Activated CD4-positive, alpha-beta T cell treated with anti-CD3 and anti-CD28 coated beads, Interleukin-2, Interleukin-6, amounts not matched to agents 100 ng/mL and 50 ng/mL, durations not matched to agents 16 hours and 8 hours (primary cell): ENCODE measurements around the gene GTPBP4.
"Not testable (repeated sequence)": the region's sequence is repeated elsewhere in the genome, so short reads cannot be mapped to it uniquely, and the experiment has no call there.

Experiments
- DNase-seq: peaks from one replicate; pipeline ENCODE4 v3.0.0-alpha.2; 2020

Gene GTPBP4

GRCh38 chr10:1061930-1062774 is 73.9 kb downstream of the GTPBP4 start:
- DNase-seq = no peak

DNA sequence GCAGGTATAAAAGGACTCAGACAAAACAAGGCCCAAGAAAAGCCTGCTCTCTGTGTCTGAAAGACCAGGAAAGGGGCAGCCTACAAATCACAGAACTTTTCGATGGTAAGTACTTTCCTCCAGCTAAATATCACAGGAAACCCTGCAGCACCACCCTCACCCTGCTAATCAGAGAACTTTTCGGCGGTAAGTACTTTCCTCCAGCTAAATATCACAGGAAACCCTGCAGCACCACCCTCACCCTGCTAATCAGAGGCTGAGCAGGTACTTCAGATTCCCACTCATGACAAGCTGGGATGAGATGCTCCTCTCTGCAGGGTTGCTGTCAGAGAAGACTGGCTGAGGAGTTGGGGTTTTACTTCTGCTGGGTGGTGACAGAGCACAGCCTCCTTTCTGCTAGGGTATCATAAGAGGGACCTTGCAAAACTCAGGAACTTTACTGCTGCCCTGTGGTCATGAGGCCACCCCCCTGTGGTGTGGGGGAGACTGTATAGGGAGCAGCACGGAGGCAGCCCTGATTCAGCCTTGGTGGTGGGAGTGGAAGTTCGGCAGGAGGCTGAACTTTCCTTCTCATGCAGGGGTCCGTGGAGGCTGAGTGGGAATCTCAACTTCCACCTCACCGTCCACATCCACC is 75.1 kb downstream of the GTPBP4 start:
- no peak for DNase-seq

- no peak for DNase-seq
These were observed 76.7 kb downstream of the GTPBP4 start for GRCh38 chr10:1064964-1065247.

DNA sequence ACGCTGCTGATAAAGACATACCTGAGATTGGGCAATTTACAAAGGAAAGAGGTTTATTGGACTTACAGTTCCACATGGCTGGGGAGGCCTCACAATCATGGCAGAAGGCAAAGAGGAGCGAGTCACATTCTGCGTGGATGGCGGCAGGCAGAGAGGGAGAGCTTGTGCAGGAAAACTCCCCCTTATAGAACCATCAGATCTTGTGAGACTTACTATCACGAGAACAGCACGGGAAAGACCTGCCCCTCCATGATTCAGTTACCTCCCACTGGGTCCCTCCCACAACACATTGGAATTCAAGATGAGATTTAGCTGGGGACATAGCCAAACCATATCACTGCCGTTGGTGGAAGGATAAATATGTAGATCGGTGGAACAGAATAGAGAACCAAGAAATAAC is 78.5 kb downstream of the GTPBP4 start:
- not testable (repeated sequence) for DNase-seq

- no peak for DNase-seq
These were observed 80.4 kb downstream of the GTPBP4 start for GRCh38 chr10:1068380-1069361.
